Measurements from ENCODE around the gene SLC66A1.

- TF ChIP-seq CTCF (IDR thresholded peaks at IDR 0.05; ENCODE audit: insufficient read depth, low read length): no peak
- no peak for TF ChIP-seq GABPA (IDR thresholded peaks at IDR 0.05; ENCODE audit: low read depth)
- no peak for TF ChIP-seq SPI1 (IDR thresholded peaks at IDR 0.05; ENCODE audit: borderline replicate concordance, low read depth)
- no peak for TF ChIP-seq REST (IDR thresholded peaks at IDR 0.05; ENCODE audit: insufficient replicate concordance, low read depth)
Measured at GRCh38 chr1:19268445-19268844, 43.7 kb upstream of the SLC66A1 start.

Measured in HL-60 (cell line).